SK-N-SH (cell line): ENCODE measurements around the gene ANKRD34A. TPM values are rescaled to one million over a fixed set of nuclear protein-coding genes. Genes with fewer than 3 reads are reported as not detected.

Experiments
- CTCF ChIA-PET: fragments of 300-600, 350-600 bp; formaldehyde crosslinking; extraction: SDS; loops from one replicate; lab custom pipeline; 2021; lab: Yijun Ruan, JAX
- POLR2A ChIA-PET: fragments of 350-600 bp; sonication (Branson Sonifier 250); formaldehyde crosslinking; extraction: SDS; loops from one replicate; lab custom pipeline; 2020; ENCODE audit warnings: antibody characterized with exemption, inconsistent platforms; lab: Yijun Ruan, JAX
- DNase-seq: peaks from one replicate; pipeline ENCODE4 v3.0.0; 2012
- H2AFZ ChIP-seq: fragments of 200-600 bp; sonication (generic); 2 replicates; pipeline ENCODE4 v1.8.1; 2016; ENCODE audit warnings: antibody characterized with exemption, mild to moderate bottlenecking, low read depth
- H3F3A ChIP-seq: fragments of 200-600 bp; sonication (generic); replicated peaks from 2 replicates; pipeline ENCODE3; 2016; ENCODE audit warnings: antibody characterized with exemption, mild to moderate bottlenecking; ENCODE audit not compliant: insufficient read depth
- H3K27ac ChIP-seq, 2 experiments: fragments of 200-500 bp in 1 of 2; fragments of 200-600 bp in 1 of 2; sonication (Bioruptor generic) in 1 of 2; sonication (generic), shearing (Covaris generic) in 1 of 2; 2 replicates each; pipeline versions ENCODE4 v1.5.1 to v1.6.1; 2014 to 2016; ENCODE audit warnings: low read depth in 2 of 2, inconsistent platforms in 1 of 2, low read length in 1 of 2, mild to moderate bottlenecking in 1 of 2, mixed read lengths in 1 of 2
- H3K27me3 ChIP-seq: fragments of 200-600 bp; sonication (generic), shearing (Covaris generic); 2 replicates; pipeline ENCODE4 v1.6.1; 2016; ENCODE audit warnings: mixed run types; ENCODE audit not compliant: insufficient read depth
- H3K36me3 ChIP-seq, 2 experiments: fragments of 200-500 bp in 1 of 2; fragments of 200-600 bp in 1 of 2; sonication (Bioruptor generic) in 1 of 2; sonication (generic) in 1 of 2; replicated peaks in 1 of 2; 2 replicates each; pipeline versions ENCODE3 to v1.5.1; 2014 to 2016; ENCODE audit warnings: low read length in 1 of 2, mild to moderate bottlenecking in 1 of 2; ENCODE audit not compliant: insufficient read depth in 2 of 2, control insufficient read depth in 1 of 2
- H3K4me1 ChIP-seq, 2 experiments: fragments of 200-500 bp in 1 of 2; fragments of 200-600 bp in 1 of 2; sonication (Bioruptor generic) in 1 of 2; sonication (generic), shearing (Covaris generic) in 1 of 2; 2 replicates each; pipeline versions ENCODE4 v1.5.1 to v1.6.1; 2014 to 2016; ENCODE audit warnings: low read depth in 1 of 2, low read length in 1 of 2, mixed run types in 1 of 2; ENCODE audit not compliant: insufficient read depth in 2 of 2, control insufficient read depth in 1 of 2
- H3K4me2 ChIP-seq: fragments of 200-600 bp; sonication (generic), shearing (Covaris generic); 2 replicates; pipeline ENCODE4 v1.6.1; 2017; ENCODE audit warnings: mixed run types
- H3K4me3 ChIP-seq, 2 experiments: fragments of 200-500 bp in 1 of 2; fragments of 200-600 bp in 1 of 2; sonication (Bioruptor generic) in 1 of 2; sonication (generic), shearing (Covaris generic) in 1 of 2; 2 replicates each; pipeline versions ENCODE4 v1.5.1 to v1.8.1; 2014 to 2016; ENCODE audit warnings: low read depth in 2 of 2, inconsistent platforms in 1 of 2, low read length in 1 of 2, mild to moderate bottlenecking in 1 of 2, mixed read lengths in 1 of 2, moderate library complexity in 1 of 2
- H3K79me2 ChIP-seq: fragments of 200-600 bp; sonication (generic); 2 replicates; pipeline ENCODE4 v1.8.1; 2017; ENCODE audit warnings: mild to moderate bottlenecking; ENCODE audit not compliant: insufficient read depth
- H3K9ac ChIP-seq: fragments of 200-600 bp; sonication (generic); 2 replicates; pipeline ENCODE4 v1.6.1; 2017; ENCODE audit warnings: mixed run types
- H3K9me2 ChIP-seq: fragments of 200-600 bp; sonication (generic); 2 replicates; pipeline ENCODE4 v1.6.1; 2017; ENCODE audit warnings: mixed run types
- H3K9me3 ChIP-seq: fragments of 200-600 bp; sonication (generic); 2 replicates; pipeline ENCODE4 v1.6.1; 2017; ENCODE audit warnings: mixed run types, mild to moderate bottlenecking, moderate library complexity
- H4K20me1 ChIP-seq: fragments of 200-600 bp; sonication (generic); 2 replicates; pipeline ENCODE4 v1.6.1; 2017; ENCODE audit warnings: mild to moderate bottlenecking, mixed run types; ENCODE audit not compliant: insufficient read depth
- ELF1 ChIP-seq: IDR thresholded peaks from 2 replicates; pipeline ENCODE4 v1.4.0; 2012
- JUND ChIP-seq: IDR thresholded peaks from 2 replicates; pipeline ENCODE4 v1.4.0; 2012
- MEF2A ChIP-seq: IDR thresholded peaks from 2 replicates; pipeline ENCODE4 v1.4.0; 2012; ENCODE audit warnings: low read depth, borderline replicate concordance
- MXI1 ChIP-seq: IDR thresholded peaks from 2 replicates; pipeline ENCODE4 v1.6.1; 2012; ENCODE audit warnings: mild to moderate bottlenecking, low read depth, low read length, improper control_type of control experiment
- NRF1 ChIP-seq: IDR thresholded peaks from 2 replicates; pipeline ENCODE4 v1.6.1; 2012; ENCODE audit warnings: low read depth, mild to moderate bottlenecking, low read length
- POLR2AphosphoS5 ChIP-seq: IDR thresholded peaks from 2 replicates; pipeline ENCODE4 v1.6.1; 2012; ENCODE audit warnings: low read depth, low read length
- RAD21 ChIP-seq: IDR thresholded peaks from 2 replicates; pipeline ENCODE4 v1.6.1; 2012; ENCODE audit warnings: mild to moderate bottlenecking, low read length
- RCOR1 ChIP-seq: fragments of 150-350 bp; IDR thresholded peaks from 2 replicates; pipeline ENCODE4 v1.6.1; 2017; ENCODE audit warnings: antibody characterized with exemption, low read length
- RXRA ChIP-seq: IDR thresholded peaks from 2 replicates; pipeline ENCODE4 v1.4.0; 2012; ENCODE audit warnings: low read depth, mild to moderate bottlenecking, borderline replicate concordance
- TCF12 ChIP-seq: IDR thresholded peaks from 2 replicates; pipeline ENCODE4 v1.4.0; 2012
- TEAD4 ChIP-seq: IDR thresholded peaks from 2 replicates; pipeline ENCODE4 v1.4.0; 2012; ENCODE audit warnings: mild to moderate bottlenecking, borderline replicate concordance; ENCODE audit not compliant: insufficient read depth
- WGBS: methylation state at CpG from one replicate; pipeline ENCODE4 v1.1.6; 2017; ENCODE audit warnings: low lambda C conversion rate; 5-methylcytosine and 5-hydroxymethylcytosine counted together
- polyA plus RNA-seq, 3 experiments: library from polyadenylated mRNA; depleted of rRNA; stranded (reverse); fragments of >200 nt; gene quantifications; 2 replicates each; pipeline ENCODE4 v1.2.3, GENCODE V29; 2012
- TF ChIP-seq, protein P1 (sequence below): fragments of 150-350 bp; IDR thresholded peaks from 2 replicates; pipeline ENCODE4 v1.6.1; 2016; ENCODE audit warnings: mild to moderate bottlenecking, low read depth, low read length
- TF ChIP-seq, protein P2 (sequence below): IDR thresholded peaks from 2 replicates; pipeline ENCODE4 v1.4.0; 2012; ENCODE audit warnings: low read depth, borderline replicate concordance
- TF ChIP-seq, protein P3 (sequence below): fragments of 150-350 bp; IDR thresholded peaks from 2 replicates; pipeline ENCODE4 v1.6.1; 2017; ENCODE audit warnings: antibody characterized with exemption, low read length, low read depth, borderline replicate concordance
- TF ChIP-seq, protein P4 (sequence below): IDR thresholded peaks from 2 replicates; pipeline ENCODE4 v1.4.0; 2012; ENCODE audit warnings: low read depth
- TF ChIP-seq, protein P5 (sequence below): IDR thresholded peaks from 2 replicates; pipeline ENCODE4; 2012
- TF ChIP-seq, protein P6 (sequence below): IDR thresholded peaks from 2 replicates; pipeline ENCODE4 v1.6.1; 2012; ENCODE audit warnings: mild to moderate bottlenecking, low read depth, low read length, moderate library complexity
- TF ChIP-seq, protein P7 (sequence below): fragments of 200-600 bp; sonication (generic); IDR thresholded peaks from 2 replicates; pipeline ENCODE4 v1.6.1; 2017; ENCODE audit warnings: antibody characterized with exemption, mild to moderate bottlenecking, moderate library complexity

ANKRD34A gene
- polyA plus RNA-seq, 1 of the 3 experiments (the other 2 are of a cell fraction), result 2.6 TPM

DNA sequence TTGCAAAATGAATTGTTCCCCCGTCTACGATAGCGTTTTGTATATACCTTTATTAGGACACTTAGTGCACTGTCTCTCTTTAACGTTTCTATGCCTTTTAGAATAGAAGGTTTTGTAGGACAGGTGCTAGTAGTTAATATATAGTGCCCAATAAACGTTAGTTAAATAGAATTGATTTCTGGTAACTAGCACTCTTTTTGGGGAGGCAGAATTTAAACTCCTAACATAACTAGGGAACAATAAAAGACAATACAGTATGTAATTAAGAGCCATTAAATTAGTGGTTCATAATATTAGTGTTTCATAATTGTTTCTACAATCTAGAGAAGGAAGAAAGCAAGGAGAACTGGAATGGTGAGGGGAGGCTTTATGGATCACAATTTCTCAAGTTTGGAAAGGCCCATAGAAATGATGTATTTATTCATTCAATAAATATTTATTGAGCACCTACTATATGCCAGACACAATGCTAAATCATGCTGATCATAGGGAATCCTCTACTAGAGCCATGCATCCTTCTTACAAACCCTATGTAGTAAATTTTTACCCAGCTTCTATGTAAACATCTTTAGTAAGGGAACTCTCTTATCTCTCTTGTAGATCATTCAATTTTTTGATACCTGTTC lies 857 bp upstream of the ANKRD34A start (continued):
- TF ChIP-seq, protein P1, sequence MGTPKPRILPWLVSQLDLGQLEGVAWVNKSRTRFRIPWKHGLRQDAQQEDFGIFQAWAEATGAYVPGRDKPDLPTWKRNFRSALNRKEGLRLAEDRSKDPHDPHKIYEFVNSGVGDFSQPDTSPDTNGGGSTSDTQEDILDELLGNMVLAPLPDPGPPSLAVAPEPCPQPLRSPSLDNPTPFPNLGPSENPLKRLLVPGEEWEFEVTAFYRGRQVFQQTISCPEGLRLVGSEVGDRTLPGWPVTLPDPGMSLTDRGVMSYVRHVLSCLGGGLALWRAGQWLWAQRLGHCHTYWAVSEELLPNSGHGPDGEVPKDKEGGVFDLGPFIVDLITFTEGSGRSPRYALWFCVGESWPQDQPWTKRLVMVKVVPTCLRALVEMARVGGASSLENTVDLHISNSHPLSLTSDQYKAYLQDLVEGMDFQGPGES, result no peak
- TF ChIP-seq MXI1 (no peak), NRF1 (no peak), RXRA (no peak), POLR2AphosphoS5 (no peak), RAD21 (no peak)
- TF ChIP-seq, protein P2, sequence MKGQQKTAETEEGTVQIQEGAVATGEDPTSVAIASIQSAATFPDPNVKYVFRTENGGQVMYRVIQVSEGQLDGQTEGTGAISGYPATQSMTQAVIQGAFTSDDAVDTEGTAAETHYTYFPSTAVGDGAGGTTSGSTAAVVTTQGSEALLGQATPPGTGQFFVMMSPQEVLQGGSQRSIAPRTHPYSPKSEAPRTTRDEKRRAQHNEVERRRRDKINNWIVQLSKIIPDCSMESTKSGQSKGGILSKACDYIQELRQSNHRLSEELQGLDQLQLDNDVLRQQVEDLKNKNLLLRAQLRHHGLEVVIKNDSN, result no peak
- TF ChIP-seq, protein P3, sequence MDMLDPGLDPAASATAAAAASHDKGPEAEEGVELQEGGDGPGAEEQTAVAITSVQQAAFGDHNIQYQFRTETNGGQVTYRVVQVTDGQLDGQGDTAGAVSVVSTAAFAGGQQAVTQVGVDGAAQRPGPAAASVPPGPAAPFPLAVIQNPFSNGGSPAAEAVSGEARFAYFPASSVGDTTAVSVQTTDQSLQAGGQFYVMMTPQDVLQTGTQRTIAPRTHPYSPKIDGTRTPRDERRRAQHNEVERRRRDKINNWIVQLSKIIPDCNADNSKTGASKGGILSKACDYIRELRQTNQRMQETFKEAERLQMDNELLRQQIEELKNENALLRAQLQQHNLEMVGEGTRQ, result no peak
- TF ChIP-seq, protein P4, sequence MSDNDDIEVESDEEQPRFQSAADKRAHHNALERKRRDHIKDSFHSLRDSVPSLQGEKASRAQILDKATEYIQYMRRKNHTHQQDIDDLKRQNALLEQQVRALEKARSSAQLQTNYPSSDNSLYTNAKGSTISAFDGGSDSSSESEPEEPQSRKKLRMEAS, result no peak
- TF ChIP-seq, protein P5, sequence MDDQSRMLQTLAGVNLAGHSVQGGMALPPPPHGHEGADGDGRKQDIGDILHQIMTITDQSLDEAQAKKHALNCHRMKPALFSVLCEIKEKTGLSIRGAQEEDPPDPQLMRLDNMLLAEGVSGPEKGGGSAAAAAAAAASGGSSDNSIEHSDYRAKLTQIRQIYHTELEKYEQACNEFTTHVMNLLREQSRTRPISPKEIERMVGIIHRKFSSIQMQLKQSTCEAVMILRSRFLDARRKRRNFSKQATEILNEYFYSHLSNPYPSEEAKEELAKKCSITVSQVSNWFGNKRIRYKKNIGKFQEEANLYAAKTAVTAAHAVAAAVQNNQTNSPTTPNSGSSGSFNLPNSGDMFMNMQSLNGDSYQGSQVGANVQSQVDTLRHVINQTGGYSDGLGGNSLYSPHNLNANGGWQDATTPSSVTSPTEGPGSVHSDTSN, result no peak

DNA sequence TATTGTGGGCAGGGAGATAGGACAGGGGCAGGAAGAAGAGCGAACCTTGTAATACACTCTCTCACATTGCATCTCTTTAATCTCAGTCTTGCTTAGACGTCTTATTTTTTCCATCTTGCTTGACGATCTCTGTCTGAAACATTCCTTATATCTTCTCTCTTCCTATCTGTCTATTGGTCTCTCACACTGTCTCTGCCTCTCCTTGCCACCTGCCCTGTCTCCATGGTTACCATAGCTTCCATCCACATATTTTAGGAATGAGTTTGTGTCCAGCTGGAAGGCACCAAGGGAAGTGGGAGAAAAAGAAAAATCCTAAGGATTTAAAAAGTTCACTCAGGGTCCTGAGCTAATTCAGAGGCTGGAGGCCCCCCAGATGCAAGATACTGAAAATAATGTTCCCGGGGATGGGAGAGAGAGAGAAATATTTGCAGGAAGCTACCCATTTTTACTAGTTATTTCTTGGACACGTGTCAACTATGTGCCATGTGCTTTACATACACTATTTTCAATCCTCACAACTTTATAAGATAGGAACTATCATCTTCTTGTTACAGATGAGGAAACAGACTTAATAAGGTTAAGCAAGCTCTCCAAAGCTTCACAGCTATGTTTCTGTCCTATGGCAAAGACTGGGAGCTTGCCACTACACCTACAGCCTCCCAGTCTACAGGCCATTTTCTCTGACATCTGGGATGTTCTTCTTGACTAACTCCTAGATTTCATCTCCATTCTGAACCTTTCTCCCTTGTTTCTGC lies 933 bp downstream of the ANKRD34A start:
- H3K36me3 ChIP-seq, result peaks cover 0 to 7% of the 10 kb centered on the region in 2 experiments
- peaks cover 23 to 41% of the 10 kb centered on the region in 2 experiments for H3K4me1 ChIP-seq
- H4K20me1 ChIP-seq, result no peaks in the 10 kb centered on the region
- H3K27me3 ChIP-seq, result no peaks in the 10 kb centered on the region
- ChIA-PET CTCF (interaction anchor here (1.0 to 3.3 kb wide), 11 partner anchors 14 to 118 kb away, joined by 3 to 16 read pairs (median 5); partner anchors contain the start of genes NUDT17 and RBM8A), POLR2A (interaction anchor here (1.4 to 3.8 kb wide), 3 partner anchors 16 to 45 kb away, joined by 8 to 31 read pairs (median 10); partner anchors contain the start of genes PEX11B and RBM8A)
- peaks cover 30% of the 10 kb centered on the region for H3F3A ChIP-seq
- H3K79me2 ChIP-seq, result 0 out of 2 replicates have a peak, but pooled peaks cover 4% of the 10 kb centered on the region
- H3K27ac ChIP-seq, result peak overlapping the region; percentile 83 to 98
- peak overlapping the region; percentile 95 for H3K4me2 ChIP-seq
- H3K9ac ChIP-seq, result peak overlapping the region; percentile 56
- H3K9me2 ChIP-seq, result no peaks in the 10 kb centered on the region
- H3K4me3 ChIP-seq, result peak overlapping the region; percentile 77 to 78; a peak in 3 of 4 replicates
- DNase-seq, result no peak
- peak overlapping the region; percentile 92; the same call in 1 of the 2 replicates for H2AFZ ChIP-seq
- no peaks in the 10 kb centered on the region for H3K9me3 ChIP-seq
- 47% methylated on average over 5 of the region's 5 CpGs for WGBS
- TF ChIP-seq, protein P6, sequence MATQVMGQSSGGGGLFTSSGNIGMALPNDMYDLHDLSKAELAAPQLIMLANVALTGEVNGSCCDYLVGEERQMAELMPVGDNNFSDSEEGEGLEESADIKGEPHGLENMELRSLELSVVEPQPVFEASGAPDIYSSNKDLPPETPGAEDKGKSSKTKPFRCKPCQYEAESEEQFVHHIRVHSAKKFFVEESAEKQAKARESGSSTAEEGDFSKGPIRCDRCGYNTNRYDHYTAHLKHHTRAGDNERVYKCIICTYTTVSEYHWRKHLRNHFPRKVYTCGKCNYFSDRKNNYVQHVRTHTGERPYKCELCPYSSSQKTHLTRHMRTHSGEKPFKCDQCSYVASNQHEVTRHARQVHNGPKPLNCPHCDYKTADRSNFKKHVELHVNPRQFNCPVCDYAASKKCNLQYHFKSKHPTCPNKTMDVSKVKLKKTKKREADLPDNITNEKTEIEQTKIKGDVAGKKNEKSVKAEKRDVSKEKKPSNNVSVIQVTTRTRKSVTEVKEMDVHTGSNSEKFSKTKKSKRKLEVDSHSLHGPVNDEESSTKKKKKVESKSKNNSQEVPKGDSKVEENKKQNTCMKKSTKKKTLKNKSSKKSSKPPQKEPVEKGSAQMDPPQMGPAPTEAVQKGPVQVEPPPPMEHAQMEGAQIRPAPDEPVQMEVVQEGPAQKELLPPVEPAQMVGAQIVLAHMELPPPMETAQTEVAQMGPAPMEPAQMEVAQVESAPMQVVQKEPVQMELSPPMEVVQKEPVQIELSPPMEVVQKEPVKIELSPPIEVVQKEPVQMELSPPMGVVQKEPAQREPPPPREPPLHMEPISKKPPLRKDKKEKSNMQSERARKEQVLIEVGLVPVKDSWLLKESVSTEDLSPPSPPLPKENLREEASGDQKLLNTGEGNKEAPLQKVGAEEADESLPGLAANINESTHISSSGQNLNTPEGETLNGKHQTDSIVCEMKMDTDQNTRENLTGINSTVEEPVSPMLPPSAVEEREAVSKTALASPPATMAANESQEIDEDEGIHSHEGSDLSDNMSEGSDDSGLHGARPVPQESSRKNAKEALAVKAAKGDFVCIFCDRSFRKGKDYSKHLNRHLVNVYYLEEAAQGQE, result no peak
- TF ChIP-seq, protein P7, sequence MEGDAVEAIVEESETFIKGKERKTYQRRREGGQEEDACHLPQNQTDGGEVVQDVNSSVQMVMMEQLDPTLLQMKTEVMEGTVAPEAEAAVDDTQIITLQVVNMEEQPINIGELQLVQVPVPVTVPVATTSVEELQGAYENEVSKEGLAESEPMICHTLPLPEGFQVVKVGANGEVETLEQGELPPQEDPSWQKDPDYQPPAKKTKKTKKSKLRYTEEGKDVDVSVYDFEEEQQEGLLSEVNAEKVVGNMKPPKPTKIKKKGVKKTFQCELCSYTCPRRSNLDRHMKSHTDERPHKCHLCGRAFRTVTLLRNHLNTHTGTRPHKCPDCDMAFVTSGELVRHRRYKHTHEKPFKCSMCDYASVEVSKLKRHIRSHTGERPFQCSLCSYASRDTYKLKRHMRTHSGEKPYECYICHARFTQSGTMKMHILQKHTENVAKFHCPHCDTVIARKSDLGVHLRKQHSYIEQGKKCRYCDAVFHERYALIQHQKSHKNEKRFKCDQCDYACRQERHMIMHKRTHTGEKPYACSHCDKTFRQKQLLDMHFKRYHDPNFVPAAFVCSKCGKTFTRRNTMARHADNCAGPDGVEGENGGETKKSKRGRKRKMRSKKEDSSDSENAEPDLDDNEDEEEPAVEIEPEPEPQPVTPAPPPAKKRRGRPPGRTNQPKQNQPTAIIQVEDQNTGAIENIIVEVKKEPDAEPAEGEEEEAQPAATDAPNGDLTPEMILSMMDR, result no peak
- TF ChIP-seq TCF12, result peak; percentile 45; the same call in 1 of the 2 replicates
- no peak for TF ChIP-seq ELF1
- TF ChIP-seq RCOR1, result no peak
- TF ChIP-seq JUND, result peak; percentile 40; the same call in 1 of the 2 replicates
- no peak for TF ChIP-seq MEF2A
- TF ChIP-seq, protein P3, result no peak
- no peak for TF ChIP-seq TEAD4
- no peak for TF ChIP-seq MXI1
